ENCODE results near the gene GRM3. TPM values are rescaled to one million over a fixed set of nuclear protein-coding genes. Genes with fewer than 3 reads are reported as not detected.

The GRM3 gene
- total RNA-seq, 1 donor from 2014 or later = not detected

DNA sequence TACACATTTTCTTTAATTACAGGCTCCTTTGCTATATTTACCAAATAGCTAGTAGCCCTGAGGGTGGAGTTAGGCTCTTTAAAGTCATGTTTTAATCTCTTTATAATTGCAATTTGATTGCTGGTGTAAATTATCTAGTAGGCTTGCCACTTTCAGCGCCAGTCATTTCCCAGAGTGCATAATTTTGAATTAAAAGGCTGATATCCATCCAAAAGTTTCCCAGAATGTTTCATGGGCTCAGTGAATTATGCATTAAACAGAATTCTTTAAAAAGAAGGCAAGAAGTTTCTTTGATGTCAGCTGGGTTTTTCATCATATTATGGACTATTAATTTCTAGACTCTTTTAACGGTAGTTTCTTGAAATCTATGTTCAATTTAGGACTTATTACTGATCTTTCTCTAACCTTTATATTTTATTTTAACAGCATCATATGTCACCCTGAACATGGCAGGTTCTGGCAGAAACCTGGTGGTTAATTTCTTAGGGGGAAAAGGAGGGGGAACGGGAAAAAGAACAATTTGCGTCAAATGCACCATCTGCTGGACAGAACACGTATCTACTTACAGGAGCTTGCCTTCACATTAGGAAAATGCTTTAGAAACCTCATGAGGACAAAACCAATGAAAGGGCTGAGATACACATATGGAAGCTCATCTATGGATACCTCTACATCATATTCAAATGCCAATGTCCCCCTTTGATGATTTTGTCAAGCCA is 171.1 kb downstream of the GRM3 start:
- no peaks in the 10 kb centered on the region for H3K9me3 ChIP-seq (replicated peaks)
- H3K27ac ChIP-seq (replicated peaks) = no peak overlapping the region
- TF ChIP-seq, protein P1, sequence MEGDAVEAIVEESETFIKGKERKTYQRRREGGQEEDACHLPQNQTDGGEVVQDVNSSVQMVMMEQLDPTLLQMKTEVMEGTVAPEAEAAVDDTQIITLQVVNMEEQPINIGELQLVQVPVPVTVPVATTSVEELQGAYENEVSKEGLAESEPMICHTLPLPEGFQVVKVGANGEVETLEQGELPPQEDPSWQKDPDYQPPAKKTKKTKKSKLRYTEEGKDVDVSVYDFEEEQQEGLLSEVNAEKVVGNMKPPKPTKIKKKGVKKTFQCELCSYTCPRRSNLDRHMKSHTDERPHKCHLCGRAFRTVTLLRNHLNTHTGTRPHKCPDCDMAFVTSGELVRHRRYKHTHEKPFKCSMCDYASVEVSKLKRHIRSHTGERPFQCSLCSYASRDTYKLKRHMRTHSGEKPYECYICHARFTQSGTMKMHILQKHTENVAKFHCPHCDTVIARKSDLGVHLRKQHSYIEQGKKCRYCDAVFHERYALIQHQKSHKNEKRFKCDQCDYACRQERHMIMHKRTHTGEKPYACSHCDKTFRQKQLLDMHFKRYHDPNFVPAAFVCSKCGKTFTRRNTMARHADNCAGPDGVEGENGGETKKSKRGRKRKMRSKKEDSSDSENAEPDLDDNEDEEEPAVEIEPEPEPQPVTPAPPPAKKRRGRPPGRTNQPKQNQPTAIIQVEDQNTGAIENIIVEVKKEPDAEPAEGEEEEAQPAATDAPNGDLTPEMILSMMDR (IDR thresholded peaks at IDR 0.05; ENCODE audit: borderline replicate concordance) = peak; percentile 45
- no peaks in the 10 kb centered on the region for H3K27me3 ChIP-seq (ENCODE audit: low read depth)
- no peak for DNase-seq
- no peaks in the 10 kb centered on the region for H3K36me3 ChIP-seq
- intact Hi-C loops (cut with micrococcal nuclease) = no loop called here
- no peaks in the 10 kb centered on the region for H3K4me1 ChIP-seq
- no peak overlapping the region for H3K4me3 ChIP-seq

DNA sequence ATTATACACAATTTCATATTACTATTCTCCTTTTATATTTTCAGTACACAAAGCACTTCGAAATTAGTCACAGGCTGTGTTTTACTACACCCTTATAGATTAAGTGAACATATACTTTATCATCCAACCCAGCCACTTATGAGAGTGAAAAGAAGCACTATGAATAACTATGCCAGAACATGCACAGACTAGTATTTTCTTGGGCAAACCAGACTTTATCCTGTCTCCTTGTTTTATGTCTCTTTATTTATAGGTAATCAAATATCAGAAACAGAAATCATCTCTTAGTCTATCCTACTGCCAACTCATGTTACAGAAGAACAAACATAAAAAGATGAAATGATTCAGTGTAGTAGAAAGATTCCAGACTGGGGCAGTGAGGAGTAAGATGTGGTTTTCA is 171.8 kb downstream of the GRM3 start:
- Histone ChIP-seq H3K27ac (replicated peaks) (no peak overlapping the region), H3K27me3 (ENCODE audit: low read depth) (no peaks in the 10 kb centered on the region), H3K4me1 (no peaks in the 10 kb centered on the region), H3K36me3 (no peaks in the 10 kb centered on the region), H3K9me3 (replicated peaks) (no peaks in the 10 kb centered on the region), H3K4me3 (no peak overlapping the region)
- intact Hi-C loops (cut with micrococcal nuclease) = no loop called here
- TF ChIP-seq, protein P1 (IDR thresholded peaks at IDR 0.05; ENCODE audit: borderline replicate concordance) = no peak
- DNase-seq = no peak

DNA sequence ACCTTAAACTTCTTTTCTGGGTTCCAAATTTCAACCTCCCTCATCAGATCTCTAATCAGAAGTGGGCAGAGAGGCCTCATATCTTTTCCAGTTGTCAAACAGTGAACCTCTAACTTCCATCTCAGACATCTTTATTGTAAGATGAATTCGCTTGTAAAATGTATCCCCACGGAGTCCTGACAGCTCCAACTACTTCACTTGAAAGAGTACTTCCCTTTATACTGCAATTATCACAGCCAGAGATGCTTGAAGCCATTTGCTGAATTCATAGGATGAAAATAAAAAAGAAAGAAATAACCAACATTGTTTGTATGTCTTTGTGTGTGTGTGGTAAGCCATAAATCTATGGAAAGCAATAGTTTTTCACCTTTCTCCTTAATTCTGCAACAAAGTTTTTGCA is 175.2 kb downstream of the GRM3 start:
- no peaks in the 10 kb centered on the region for H3K4me1 ChIP-seq
- intact Hi-C loops (cut with micrococcal nuclease) = no loop called here
- no peak for DNase-seq

DNA sequence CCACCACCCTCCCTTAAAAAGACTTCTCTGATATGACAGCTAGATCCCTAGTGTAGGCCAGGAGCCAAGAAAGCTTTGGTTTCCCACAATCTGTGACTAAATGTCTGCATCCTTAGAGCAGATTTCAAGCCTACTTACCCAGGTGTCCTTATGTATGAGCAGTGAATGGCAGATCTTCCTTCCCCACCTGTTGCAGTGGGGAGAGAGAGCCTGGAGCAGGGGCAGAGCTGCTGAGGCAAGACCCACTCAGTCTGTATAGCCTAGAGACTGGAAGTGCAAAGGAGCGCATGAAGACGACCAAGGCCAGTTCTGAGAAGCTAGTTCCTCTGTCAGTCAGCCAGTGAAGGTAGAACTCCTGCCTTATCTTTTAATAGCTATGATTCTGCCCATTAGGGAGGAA is 180.1 kb downstream of the GRM3 start:
- H3K4me1 ChIP-seq = no peaks in the 10 kb centered on the region
- H3K4me3 ChIP-seq = no peak overlapping the region
- intact Hi-C loops (cut with micrococcal nuclease) = no loop called here
- H3K27ac ChIP-seq (replicated peaks) = no peak overlapping the region
- H3K9me3 ChIP-seq (replicated peaks) = no peaks in the 10 kb centered on the region
- TF ChIP-seq, protein P1 (IDR thresholded peaks at IDR 0.05; ENCODE audit: borderline replicate concordance) = no peak
- no peak for DNase-seq
- no peaks in the 10 kb centered on the region for H3K36me3 ChIP-seq
- no peaks in the 10 kb centered on the region for H3K27me3 ChIP-seq (ENCODE audit: low read depth)

More for the DNA sequence above, 175.2 kb downstream of the GRM3 start:
- no peaks in the 10 kb centered on the region for H3K27me3 ChIP-seq (ENCODE audit: low read depth)
- H3K36me3 ChIP-seq = no peaks in the 10 kb centered on the region
- TF ChIP-seq, protein P1 (IDR thresholded peaks at IDR 0.05; ENCODE audit: borderline replicate concordance) = no peak
- no peak overlapping the region for H3K4me3 ChIP-seq
- no peaks in the 10 kb centered on the region for H3K9me3 ChIP-seq (replicated peaks)
- H3K27ac ChIP-seq (replicated peaks) = no peak overlapping the region

DNA sequence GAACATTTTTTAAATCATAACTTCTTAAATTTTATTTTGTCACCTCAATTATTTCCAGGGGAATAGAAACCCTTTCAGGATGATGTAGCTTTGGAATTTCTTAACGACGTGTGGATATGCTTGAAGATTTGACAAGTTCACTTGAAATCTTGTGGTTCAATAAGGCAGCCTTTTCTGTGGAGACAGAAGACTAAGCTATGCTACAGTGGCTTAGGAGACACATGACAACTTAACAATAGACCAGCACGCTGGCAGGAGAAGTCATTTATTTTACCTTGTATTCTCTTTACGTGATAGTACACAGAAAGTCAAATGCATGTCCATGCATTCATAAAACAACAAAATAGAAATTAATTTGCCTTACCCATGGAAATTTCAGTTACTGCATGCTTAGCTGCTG is 181.6 kb downstream of the GRM3 start:
- Histone ChIP-seq H3K27me3 (ENCODE audit: low read depth) (no peaks in the 10 kb centered on the region), H3K36me3 (no peaks in the 10 kb centered on the region), H3K4me3 (no peak overlapping the region), H3K9me3 (replicated peaks) (no peaks in the 10 kb centered on the region), H3K4me1 (no peaks in the 10 kb centered on the region), H3K27ac (replicated peaks) (no peak overlapping the region)
- TF ChIP-seq, protein P1 (IDR thresholded peaks at IDR 0.05; ENCODE audit: borderline replicate concordance) = no peak
- intact Hi-C loops (cut with micrococcal nuclease) = no loop called here
- no peak for DNase-seq
